Brain microvascular endothelial cell (primary cell): ENCODE results near the gene UNC13B.

Experiments used
- DNase-seq: peaks from one replicate; pipeline ENCODE4 v3.0.0-alpha.2; 2020
- H3K27ac ChIP-seq: fragments of 250-450 bp; sonication (Bioruptor Pico); 2 replicates; pipeline ENCODE4 v1.5.1; 2020; ENCODE audit warnings: mild to moderate bottlenecking, moderate library complexity
- H3K27me3 ChIP-seq: fragments of 250-450 bp; sonication (Bioruptor Pico); replicated peaks from 2 replicates; pipeline ENCODE4 v1.5.1; 2020; ENCODE audit warnings: mild to moderate bottlenecking
- H3K36me3 ChIP-seq: fragments of 250-450 bp; sonication (Bioruptor Pico); replicated peaks from 2 replicates; pipeline ENCODE4 v1.5.1; 2020; ENCODE audit warnings: mild to moderate bottlenecking
- H3K4me3 ChIP-seq: 2 replicates; pipeline ENCODE4 v1.5.1; 2011; ENCODE audit warnings: low read depth, mild to moderate bottlenecking, control low read depth, low read length, moderate library complexity
- CTCF ChIP-seq: IDR thresholded peaks from 2 replicates; pipeline ENCODE4 v1.5.1; 2011; ENCODE audit warnings: low read depth, mild to moderate bottlenecking, moderate library complexity, low read length, control low read depth, inconsistent platforms; ENCODE audit errors: missing control alignments
- in situ Hi-C: cut with HindIII; loops from 2 replicates; pipeline ENCODE4 v1.10.0; 2017; ENCODE audit warnings: low sequenced_read_pairs, low pct_ligation_motif_present

UNC13B gene

GRCh38 chr9:35341021-35341420, 179.2 kb downstream of the UNC13B start:
- no peak for TF ChIP-seq CTCF
- no peak overlapping the region for H3K4me3 ChIP-seq
- in situ Hi-C loops: no loop called here
- no peak for DNase-seq
- H3K27ac ChIP-seq: no peak overlapping the region
- H3K36me3 ChIP-seq: no peaks in the 10 kb centered on the region
- H3K27me3 ChIP-seq: no peaks in the 10 kb centered on the region

DNA sequence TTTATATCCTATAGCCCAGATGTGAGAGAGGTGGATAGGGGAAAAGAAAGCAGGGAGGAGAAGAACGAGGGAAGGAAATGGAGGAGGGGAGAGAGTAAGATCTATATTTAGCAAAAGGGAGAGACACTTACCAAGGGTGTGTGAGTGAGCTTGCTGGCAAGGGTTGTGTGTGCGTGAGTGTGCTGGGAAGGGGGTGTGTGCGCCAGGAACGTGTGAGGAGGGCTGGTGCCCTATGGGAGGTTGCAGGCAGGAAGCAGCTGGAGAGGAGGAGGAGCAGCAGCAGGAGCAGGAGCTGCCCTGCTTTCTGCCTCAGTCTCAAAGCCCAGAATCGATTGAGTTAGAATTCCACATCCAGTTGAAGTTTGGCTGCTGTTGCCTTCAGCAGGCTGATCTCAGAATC, 179.8 kb downstream of the UNC13B start:
- no peaks in the 10 kb centered on the region for H3K27me3 ChIP-seq
- no peak overlapping the region for H3K27ac ChIP-seq
- H3K36me3 ChIP-seq: no peaks in the 10 kb centered on the region
- DNase-seq: peak; percentile 28
- TF ChIP-seq CTCF: no peak
- in situ Hi-C loops: no loop called here
- H3K4me3 ChIP-seq: no peak overlapping the region

DNA sequence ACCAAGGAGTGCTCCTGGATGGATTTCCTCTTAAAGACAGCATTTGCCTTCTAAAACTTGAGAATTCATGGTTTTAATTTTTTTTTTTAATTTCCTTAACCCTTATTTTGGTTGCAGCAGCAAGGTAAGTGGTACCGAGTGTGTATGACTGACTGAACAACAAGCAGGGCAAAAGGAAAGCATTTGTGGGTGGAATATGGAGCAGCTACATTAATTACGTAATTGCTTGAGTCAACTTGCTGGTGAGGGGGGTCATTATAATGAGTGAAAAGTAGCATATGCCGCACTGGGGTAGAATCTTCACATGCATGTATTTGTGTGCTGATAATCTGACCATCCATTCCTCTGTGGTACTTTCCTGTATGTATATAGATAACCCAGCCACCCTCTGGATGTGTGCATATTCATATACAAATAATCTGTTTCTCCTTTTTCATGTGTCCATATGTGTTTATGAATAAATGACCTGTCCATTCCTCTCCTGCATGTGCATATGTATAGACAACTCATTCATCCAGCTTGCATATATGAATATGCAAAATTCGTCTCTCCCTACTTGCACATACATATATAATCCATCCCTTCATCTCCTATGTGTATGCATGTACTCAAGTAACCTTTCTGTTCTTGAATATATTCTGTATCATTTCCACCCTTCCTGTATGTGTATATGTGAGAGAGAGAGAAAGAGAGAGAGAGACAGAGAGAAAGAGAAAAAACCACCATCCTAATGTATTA, 180.6 kb downstream of the UNC13B start:
- no peaks in the 10 kb centered on the region for H3K27me3 ChIP-seq
- TF ChIP-seq CTCF: no peak
- in situ Hi-C loops: no loop called here
- no peak for DNase-seq
- H3K4me3 ChIP-seq: no peak overlapping the region
- H3K36me3 ChIP-seq: no peaks in the 10 kb centered on the region
- no peak overlapping the region for H3K27ac ChIP-seq

DNA sequence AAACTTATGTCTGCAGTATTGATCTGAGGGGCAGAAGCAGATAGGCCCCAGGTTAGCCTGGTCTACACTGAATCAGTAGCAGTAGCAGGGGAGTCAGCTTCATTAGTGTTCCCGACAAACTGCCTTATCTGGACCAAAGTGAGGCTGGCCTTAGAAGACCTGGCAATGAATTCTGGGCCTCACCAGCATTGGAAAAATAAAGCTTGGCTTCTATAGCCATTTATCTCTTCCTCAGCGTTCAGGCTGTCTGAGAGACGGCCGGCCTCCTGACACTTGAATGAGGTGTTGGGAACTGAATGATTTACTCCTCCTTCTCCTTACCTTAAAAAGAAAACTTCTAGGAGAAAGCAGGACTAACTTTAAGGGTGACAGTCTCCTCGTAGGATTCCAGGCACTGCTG, 186.3 kb downstream of the UNC13B start:
- in situ Hi-C loops: no loop called here
- no peaks in the 10 kb centered on the region for H3K36me3 ChIP-seq
- H3K4me3 ChIP-seq: no peak overlapping the region
- no peaks in the 10 kb centered on the region for H3K27me3 ChIP-seq
- no peak overlapping the region for H3K27ac ChIP-seq
- no peak for TF ChIP-seq CTCF
- no peak for DNase-seq

DNA sequence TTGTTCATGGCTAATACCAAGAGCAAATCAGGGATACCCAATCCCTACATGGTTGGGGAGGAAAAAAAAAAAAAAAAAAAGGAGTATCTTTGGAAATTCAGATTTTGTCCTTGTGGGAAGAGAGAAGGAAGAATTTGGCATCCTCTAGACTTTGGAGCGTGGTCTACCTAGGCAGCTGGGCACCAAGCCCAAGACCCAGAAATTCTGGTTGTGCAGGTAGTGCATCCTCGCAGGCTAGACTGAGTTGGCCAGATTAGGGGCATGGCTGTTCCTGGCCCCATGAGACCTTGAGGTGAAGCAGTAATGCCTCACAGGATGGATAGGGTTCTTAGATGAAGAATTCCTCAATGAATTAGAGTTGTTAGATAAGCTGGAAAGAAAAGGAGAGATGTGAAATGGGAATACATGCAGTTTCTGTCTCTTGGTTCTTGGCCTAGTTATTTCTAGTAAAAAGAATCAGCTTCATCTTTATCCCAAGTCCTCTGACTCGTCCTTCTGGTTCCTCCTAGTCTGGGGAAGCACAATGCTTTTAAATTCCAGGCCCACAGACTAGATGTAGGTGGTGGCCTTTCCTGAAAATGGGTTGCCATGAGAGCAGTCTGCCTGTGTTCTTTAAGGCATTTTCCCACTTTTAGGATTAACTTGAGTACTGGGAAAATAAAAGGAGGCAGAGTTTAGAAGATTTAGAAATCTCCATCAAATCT, 187.6 kb downstream of the UNC13B start:
- Histone ChIP-seq H3K27ac (no peak overlapping the region), H3K4me3 (no peak overlapping the region), H3K36me3 (no peaks in the 10 kb centered on the region), H3K27me3 (no peaks in the 10 kb centered on the region)
- TF ChIP-seq CTCF: no peak
- DNase-seq: no peak
- in situ Hi-C loops: no loop called here
